IMR-90 (cell line): ENCODE data around the gene KCNIP1. TPM values are rescaled to one million over a fixed set of nuclear protein-coding genes. Genes with fewer than 3 reads are reported as not detected.
A peak's percentile ranks its signal among the peaks of the same experiment; 100 is the strongest.

Experiments
- ATAC-seq: fragments of 200-7000 bp; cut with Tn5 transposase; 2 replicates; pipeline ENCODE4 v1.9.1; 2020; ENCODE audit warnings: low read depth, mild to moderate bottlenecking, moderate library complexity
- BruUV-seq: library from RNA; stranded (reverse); fragments of 400-500 nt; replicated peaks from 2 replicates; lab custom pipeline; 2021; lab: Mats Ljungman, UMichigan
- CTCF ChIA-PET: fragments of 300-600 bp; formaldehyde crosslinking; extraction: SDS; loops from one replicate; lab custom pipeline; 2021; ENCODE audit warnings: antibody characterized with exemption; lab: Yijun Ruan, JAX
- POLR2A ChIA-PET: fragments of 300-600 bp; sonication (Branson Sonifier 250); formaldehyde crosslinking; loops from one replicate; lab custom pipeline; 2022; ENCODE audit warnings: antibody characterized with exemption; ENCODE audit not compliant: unreplicated experiment; lab: Charles Lee
- DNase-seq: peaks from one replicate; pipeline ENCODE4 v3.0.0; 2013
- H2AFZ ChIP-seq: replicated peaks from 2 replicates; pipeline ENCODE3; 2013; ENCODE audit warnings: low read length, mild to moderate bottlenecking; ENCODE audit not compliant: poor library complexity
- H2AK5ac ChIP-seq: 2 replicates; pipeline ENCODE4 v1.6.1; 2013; ENCODE audit warnings: low read depth, low read length, inconsistent platforms
- H2AK9ac ChIP-seq: replicated peaks from 2 replicates; pipeline ENCODE3; 2013; ENCODE audit warnings: mild to moderate bottlenecking, low read depth, low read length, moderate library complexity; ENCODE audit not compliant: poor library complexity
- H2BK120ac ChIP-seq: 2 replicates; pipeline ENCODE4 v1.6.1; 2013; ENCODE audit warnings: low read depth, low read length, inconsistent platforms
- H2BK15ac ChIP-seq: 3 replicates; pipeline ENCODE4 v1.6.1; 2013; ENCODE audit warnings: low read depth, low read length, inconsistent platforms
- H2BK20ac ChIP-seq: 2 replicates; pipeline ENCODE4 v1.6.1; 2013; ENCODE audit warnings: low read depth, mild to moderate bottlenecking, inconsistent platforms, low read length, moderate library complexity
- H2BK5ac ChIP-seq: 2 replicates; pipeline ENCODE4 v1.6.1; 2013; ENCODE audit warnings: mild to moderate bottlenecking, low read depth, low read length, inconsistent platforms; ENCODE audit not compliant: poor library complexity, severe bottlenecking
- H3K14ac ChIP-seq: replicated peaks from 2 replicates; pipeline ENCODE4 v1.6.1; 2013; ENCODE audit warnings: low read depth, low read length, inconsistent platforms
- H3K18ac ChIP-seq: 2 replicates; pipeline ENCODE4 v1.6.1; 2013; ENCODE audit warnings: low read depth, low read length, control low read depth
- H3K23ac ChIP-seq: 2 replicates; pipeline ENCODE4 v1.6.1; 2013; ENCODE audit warnings: low read depth, low read length, inconsistent platforms
- H3K27ac ChIP-seq: 2 replicates; pipeline ENCODE4 v1.5.1; 2013; ENCODE audit warnings: mild to moderate bottlenecking, control low read depth, low read length; ENCODE audit not compliant: insufficient read depth
- H3K27me3 ChIP-seq: 2 replicates; pipeline ENCODE4 v1.6.1; 2013; ENCODE audit warnings: low read length; ENCODE audit not compliant: control insufficient read depth, insufficient read depth
- H3K36me3 ChIP-seq: 2 replicates; pipeline ENCODE4 v1.6.1; 2013; ENCODE audit warnings: low read length, mixed read lengths; ENCODE audit not compliant: control insufficient read depth, insufficient read depth
- H3K4ac ChIP-seq: 2 replicates; pipeline ENCODE4 v1.6.1; 2013; ENCODE audit warnings: low read depth, low read length, inconsistent platforms
- H3K4me1 ChIP-seq: 2 replicates; pipeline ENCODE4 v1.6.1; 2013; ENCODE audit warnings: low read length, mixed read lengths; ENCODE audit not compliant: control insufficient read depth, insufficient read depth
- H3K4me2 ChIP-seq: 2 replicates; pipeline ENCODE4 v1.6.1; 2013; ENCODE audit warnings: low read depth, mild to moderate bottlenecking, control low read depth, low read length, moderate library complexity
- H3K4me3 ChIP-seq: 2 replicates; pipeline ENCODE4 v1.5.1; 2013; ENCODE audit warnings: low read depth, mild to moderate bottlenecking, control low read depth, low read length, moderate library complexity; ENCODE audit not compliant: insufficient read depth
- H3K56ac ChIP-seq: 2 replicates; pipeline ENCODE4 v1.6.1; 2013; ENCODE audit warnings: low read length, inconsistent platforms; ENCODE audit not compliant: insufficient read depth; ENCODE audit errors: extremely low read depth
- H3K79me1 ChIP-seq, 2 experiments: 2 replicates each; pipeline ENCODE4 v1.6.1; 2013; ENCODE audit warnings: low read length in 2 of 2, inconsistent platforms in 1 of 2, low read depth in 1 of 2
- H3K9ac ChIP-seq: 2 replicates; pipeline ENCODE4 v1.6.1; 2013; ENCODE audit warnings: low read depth, low read length, control low read depth
- H3K9me1 ChIP-seq: 2 replicates; pipeline ENCODE4 v1.6.1; 2013; ENCODE audit warnings: low read length, inconsistent platforms; ENCODE audit not compliant: insufficient read depth
- H3K9me3 ChIP-seq: 2 replicates; pipeline ENCODE4 v1.6.1; 2013; ENCODE audit warnings: low read length; ENCODE audit not compliant: control insufficient read depth, insufficient read depth
- H4K20me1 ChIP-seq: 2 replicates; pipeline ENCODE4 v1.6.1; 2013; ENCODE audit warnings: low read length, inconsistent platforms; ENCODE audit not compliant: insufficient read depth
- H4K5ac ChIP-seq: 2 replicates; pipeline ENCODE4 v1.6.1; 2013; ENCODE audit warnings: mild to moderate bottlenecking, low read depth, low read length, control low read depth
- H4K8ac ChIP-seq, 2 experiments: 2 replicates each; pipeline ENCODE4 v1.6.1; 2013; ENCODE audit warnings: low read depth in 2 of 2, low read length in 2 of 2, control low read depth in 1 of 2, inconsistent platforms in 1 of 2
- H4K91ac ChIP-seq: 2 replicates; pipeline ENCODE4 v1.6.1; 2013; ENCODE audit warnings: low read depth, low read length, inconsistent platforms; ENCODE audit not compliant: insufficient read depth
- BHLHE40 ChIP-seq: fragments of 150-350 bp; IDR thresholded peaks from 2 replicates; pipeline ENCODE4 v1.6.1; 2016; ENCODE audit warnings: mild to moderate bottlenecking, low read depth, low read length
- CEBPB ChIP-seq: IDR thresholded peaks from 2 replicates; pipeline ENCODE4 v1.6.1; 2012; ENCODE audit warnings: low read depth, low read length, improper control_type of control experiment
- CHD1 ChIP-seq: IDR thresholded peaks from 2 replicates; pipeline ENCODE4 v1.6.1; 2012; ENCODE audit warnings: low read depth, low read length, improper control_type of control experiment
- FOS ChIP-seq: fragments of 150-350 bp; IDR thresholded peaks from 2 replicates; pipeline ENCODE4 v1.6.1; 2016; ENCODE audit warnings: low read depth, low read length
- MAFK ChIP-seq: IDR thresholded peaks from 2 replicates; pipeline ENCODE4 v1.6.1; 2012; ENCODE audit warnings: low read depth, low read length, improper control_type of control experiment
- MAZ ChIP-seq: IDR thresholded peaks from 2 replicates; pipeline ENCODE4 v1.6.1; 2012; ENCODE audit warnings: low read depth, mild to moderate bottlenecking, low read length, improper control_type of control experiment, moderate library complexity, borderline replicate concordance
- MXI1 ChIP-seq: IDR thresholded peaks from 2 replicates; pipeline ENCODE4 v1.6.1; 2012; ENCODE audit warnings: low read depth, mild to moderate bottlenecking, low read length, moderate library complexity, borderline replicate concordance
- NFE2L2 ChIP-seq: fragments of 150-350 bp; IDR thresholded peaks from 2 replicates; pipeline ENCODE4 v1.6.1; 2016; ENCODE audit warnings: low read depth, mild to moderate bottlenecking, low read length
- POLR2A ChIP-seq: IDR thresholded peaks from 2 replicates; pipeline ENCODE4 v1.6.1; 2012; ENCODE audit warnings: mild to moderate bottlenecking, low read depth, low read length
- RAD21 ChIP-seq: IDR thresholded peaks from 2 replicates; pipeline ENCODE4 v1.6.1; 2012; ENCODE audit warnings: low read length, improper control_type of control experiment
- RCOR1 ChIP-seq: IDR thresholded peaks from 2 replicates; pipeline ENCODE4 v1.6.1; 2012; ENCODE audit warnings: mild to moderate bottlenecking, low read length, improper control_type of control experiment; ENCODE audit not compliant: insufficient replicate concordance
- RFX5 ChIP-seq: IDR thresholded peaks from 2 replicates; pipeline ENCODE4 v1.8.0; 2012; ENCODE audit warnings: low read depth, mild to moderate bottlenecking, low read length, moderate library complexity
- SMC3 ChIP-seq: fragments of 150-350 bp; IDR thresholded peaks from 2 replicates; pipeline ENCODE4 v1.6.1; 2016; ENCODE audit warnings: low read depth, mild to moderate bottlenecking, antibody characterized with exemption, low read length, moderate library complexity
- WGBS, 2 experiments: methylation state at CpG; one replicate each; pipeline versions ENCODE4 v1.1.5 to v1.1.7; 2013; ENCODE audit warnings: missing lambda C conversion rate in 2 of 2; ENCODE audit not compliant: insufficient read length in 1 of 2; ENCODE audit errors: extremely low coverage in 2 of 2; 5-methylcytosine and 5-hydroxymethylcytosine counted together
- dilution Hi-C: fragments of 300-500 bp; cut with HindIII; formaldehyde crosslinking; loops from one replicate; pipeline ENCODE4 v1.14.3; 2018; ENCODE audit warnings: low sequenced_read_pairs; ENCODE audit not compliant: unreplicated experiment
- in situ Hi-C: fragments of 300-500 bp; cut with MboI; formaldehyde crosslinking; loops from 3 replicates; pipeline ENCODE4 v1.14.3; 2019; ENCODE audit warnings: low sequenced_read_pairs, inconsistent platforms, mixed read lengths
- intact Hi-C: fragments of 100-400 bp; cut with micrococcal nuclease; formaldehyde crosslinking; loops from 2 replicates; pipeline ENCODE4 v1.10.0; 2022
- polyA plus RNA-seq, 3 experiments: library from polyadenylated mRNA; depleted of rRNA; stranded (reverse); fragments of >200 nt; gene quantifications; 2 replicates each; pipeline ENCODE4 v1.2.3, GENCODE V29; 2012; ENCODE audit warnings: low replicate concordance in 1 of 3
- total RNA-seq: library from RNA; depleted of rRNA; stranded (reverse); fragments of >200 nt; gene quantifications from 2 replicates; pipeline ENCODE4 v1.2.3, GENCODE V29; 2012
- TF ChIP-seq, protein P1 (sequence below): fragments of 150-350 bp; IDR thresholded peaks from 2 replicates; pipeline ENCODE4 v1.6.1; 2016; ENCODE audit warnings: low read depth, mild to moderate bottlenecking, low read length, moderate library complexity, borderline replicate concordance
- TF ChIP-seq, protein P2 (sequence below): fragments of 150-350 bp; IDR thresholded peaks from 2 replicates; pipeline ENCODE4 v1.6.1; 2017; ENCODE audit warnings: mild to moderate bottlenecking, antibody characterized with exemption, low read length, low read depth
- TF ChIP-seq, protein P3 (sequence below): conservative IDR thresholded peaks from 2 replicates; pipeline ENCODE4 v1.5.1; 2012; ENCODE audit warnings: mild to moderate bottlenecking, low read depth, low read length, improper control_type of control experiment

KCNIP1 gene
- total and polyA plus RNA-seq, 2 of the 4 experiments (the other 2 are of a cell fraction), result not detected

DNA sequence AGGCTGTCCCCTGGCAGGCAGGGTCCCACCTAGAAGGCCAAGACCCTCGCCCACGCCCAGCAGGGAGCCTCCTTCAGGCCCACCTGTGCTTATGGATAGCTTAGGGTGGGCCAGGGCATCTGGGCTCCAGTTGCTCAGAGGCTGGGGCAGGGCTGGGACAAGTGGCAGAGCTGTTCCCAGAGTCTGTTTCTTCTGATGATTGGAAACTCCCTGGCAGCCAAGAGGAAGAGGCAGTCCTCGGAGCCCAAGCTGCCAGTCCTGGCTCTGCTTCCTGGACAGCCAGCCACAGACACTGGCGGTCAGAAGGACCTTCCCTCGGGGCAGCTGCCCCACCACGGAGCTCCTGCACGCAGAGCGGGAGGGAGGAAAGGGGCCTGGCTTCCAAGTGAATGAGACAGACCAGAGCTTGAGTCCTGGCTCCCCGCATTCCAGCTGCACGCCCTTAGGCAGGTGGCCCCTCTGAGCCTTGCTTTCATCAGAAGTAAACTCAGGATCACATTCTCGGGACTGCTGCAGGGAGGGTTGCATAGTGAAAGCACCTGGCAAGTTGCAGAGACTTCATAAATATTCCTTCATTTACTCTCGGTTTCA, 241.8 kb downstream of the KCNIP1 start:
- H3K4me1 ChIP-seq, result peaks cover 2% of the 10 kb centered on the region; the same call in 1 of the 2 replicates
- CTCF ChIA-PET, result interaction anchor here (1.1 to 4.3 kb wide), 3 partner anchors 43 to 596 kb away, joined by 4 to 35 read pairs (median 5); no protein-coding TSS in a partner anchor
- intact Hi-C loops (loop anchor here (2.0 kb wide), 2 partner anchors 461 to 591 kb away; no protein-coding TSS in a partner anchor), dilution Hi-C loops (no loop called here), in situ Hi-C loops (loop anchor here (5.0 kb wide), 1 partner anchor 587 kb away; no protein-coding TSS in a partner anchor)
- ATAC-seq (peak; percentile 21; the same call in 1 of the 2 replicates), DNase-seq (peak; percentile 12)
- H3K18ac ChIP-seq, result no peak overlapping the region
- no peak overlapping the region for H4K5ac ChIP-seq
- no peak overlapping the region for H2BK20ac ChIP-seq
- H3K56ac ChIP-seq, result no peak overlapping the region
- peak overlapping the region; percentile 74 for H2AFZ ChIP-seq
- H3K9me1 ChIP-seq, result no peaks in the 10 kb centered on the region
- H4K91ac ChIP-seq, result no peak overlapping the region
- no peaks in the 10 kb centered on the region for H4K20me1 ChIP-seq
- POLR2A ChIA-PET, result no interaction called here
- no peak overlapping the region for H3K14ac ChIP-seq
- no TSS peak for BruUV-seq
- H3K4ac ChIP-seq, result no peak overlapping the region
- no peak overlapping the region for H3K23ac ChIP-seq
- no peak overlapping the region for H3K27ac ChIP-seq
- no peaks in the 10 kb centered on the region for H3K36me3 ChIP-seq
- peak overlapping the region; percentile 9 for H2AK9ac ChIP-seq
- H3K79me1 ChIP-seq, result no peaks in the 10 kb centered on the region
- H2BK5ac ChIP-seq, result no peak overlapping the region
- H4K8ac ChIP-seq, result no peak overlapping the region
- H3K4me2 ChIP-seq, result no peak overlapping the region
- 17% methylated on average over 1 of the region's 12 CpGs; no CpG with 5 or more reads in 1 of the 2 experiments for WGBS, 2 experiments
- H3K4me3 ChIP-seq, result no peak overlapping the region
- peaks cover 19% of the 10 kb centered on the region for H3K27me3 ChIP-seq
- H2BK120ac ChIP-seq, result no peak overlapping the region
- H2AK5ac ChIP-seq, result no peak overlapping the region
- TF ChIP-seq, protein P1, sequence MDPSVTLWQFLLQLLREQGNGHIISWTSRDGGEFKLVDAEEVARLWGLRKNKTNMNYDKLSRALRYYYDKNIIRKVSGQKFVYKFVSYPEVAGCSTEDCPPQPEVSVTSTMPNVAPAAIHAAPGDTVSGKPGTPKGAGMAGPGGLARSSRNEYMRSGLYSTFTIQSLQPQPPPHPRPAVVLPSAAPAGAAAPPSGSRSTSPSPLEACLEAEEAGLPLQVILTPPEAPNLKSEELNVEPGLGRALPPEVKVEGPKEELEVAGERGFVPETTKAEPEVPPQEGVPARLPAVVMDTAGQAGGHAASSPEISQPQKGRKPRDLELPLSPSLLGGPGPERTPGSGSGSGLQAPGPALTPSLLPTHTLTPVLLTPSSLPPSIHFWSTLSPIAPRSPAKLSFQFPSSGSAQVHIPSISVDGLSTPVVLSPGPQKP, result no peak
- no peak for TF ChIP-seq MAZ
- no peak for TF ChIP-seq POLR2A
- TF ChIP-seq, protein P2, sequence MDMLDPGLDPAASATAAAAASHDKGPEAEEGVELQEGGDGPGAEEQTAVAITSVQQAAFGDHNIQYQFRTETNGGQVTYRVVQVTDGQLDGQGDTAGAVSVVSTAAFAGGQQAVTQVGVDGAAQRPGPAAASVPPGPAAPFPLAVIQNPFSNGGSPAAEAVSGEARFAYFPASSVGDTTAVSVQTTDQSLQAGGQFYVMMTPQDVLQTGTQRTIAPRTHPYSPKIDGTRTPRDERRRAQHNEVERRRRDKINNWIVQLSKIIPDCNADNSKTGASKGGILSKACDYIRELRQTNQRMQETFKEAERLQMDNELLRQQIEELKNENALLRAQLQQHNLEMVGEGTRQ, result no peak
- no peak for TF ChIP-seq NFE2L2
- TF ChIP-seq, protein P3, sequence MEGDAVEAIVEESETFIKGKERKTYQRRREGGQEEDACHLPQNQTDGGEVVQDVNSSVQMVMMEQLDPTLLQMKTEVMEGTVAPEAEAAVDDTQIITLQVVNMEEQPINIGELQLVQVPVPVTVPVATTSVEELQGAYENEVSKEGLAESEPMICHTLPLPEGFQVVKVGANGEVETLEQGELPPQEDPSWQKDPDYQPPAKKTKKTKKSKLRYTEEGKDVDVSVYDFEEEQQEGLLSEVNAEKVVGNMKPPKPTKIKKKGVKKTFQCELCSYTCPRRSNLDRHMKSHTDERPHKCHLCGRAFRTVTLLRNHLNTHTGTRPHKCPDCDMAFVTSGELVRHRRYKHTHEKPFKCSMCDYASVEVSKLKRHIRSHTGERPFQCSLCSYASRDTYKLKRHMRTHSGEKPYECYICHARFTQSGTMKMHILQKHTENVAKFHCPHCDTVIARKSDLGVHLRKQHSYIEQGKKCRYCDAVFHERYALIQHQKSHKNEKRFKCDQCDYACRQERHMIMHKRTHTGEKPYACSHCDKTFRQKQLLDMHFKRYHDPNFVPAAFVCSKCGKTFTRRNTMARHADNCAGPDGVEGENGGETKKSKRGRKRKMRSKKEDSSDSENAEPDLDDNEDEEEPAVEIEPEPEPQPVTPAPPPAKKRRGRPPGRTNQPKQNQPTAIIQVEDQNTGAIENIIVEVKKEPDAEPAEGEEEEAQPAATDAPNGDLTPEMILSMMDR, result no peak
- no peak for TF ChIP-seq BHLHE40
- no peak for TF ChIP-seq MAFK
- no peak for TF ChIP-seq CEBPB
- TF ChIP-seq FOS, result no peak
- no peak for TF ChIP-seq CHD1
- no peak for TF ChIP-seq SMC3
- no peak for TF ChIP-seq RFX5
- TF ChIP-seq RCOR1, result no peak
- TF ChIP-seq RAD21, result no peak
- TF ChIP-seq MXI1, result no peak
- H2BK15ac ChIP-seq, result no peak overlapping the region
- no peak overlapping the region for H3K9ac ChIP-seq
- no peaks in the 10 kb centered on the region for H3K9me3 ChIP-seq
